Nephron (organoid): ENCODE data around the gene DEFB115.
"Not testable (repeated sequence)": the region's sequence is repeated elsewhere in the genome, so short reads cannot be mapped to it uniquely, and the experiment has no call there.

ENCODE experiments used
- H3K27ac Mint-ChIP-seq, 3 experiments: 2 replicates each; pipeline ENCODE4 v1.8.0; 2020; ENCODE audit warnings: mixed read lengths in 3 of 3, mild to moderate bottlenecking in 2 of 3, moderate library complexity in 1 of 3
- H3K27me3 Mint-ChIP-seq: 2 replicates; pipeline ENCODE4 v1.8.0; 2021; ENCODE audit warnings: low read depth, mild to moderate bottlenecking, moderate library complexity, mixed read lengths
- H3K36me3 Mint-ChIP-seq: 2 replicates; pipeline ENCODE4 v1.8.0; 2020; ENCODE audit warnings: low read depth, mixed read lengths
- H3K4me1 Mint-ChIP-seq: 2 replicates; pipeline ENCODE4 v1.8.0; 2020; ENCODE audit warnings: mixed read lengths
- H3K4me3 Mint-ChIP-seq, 3 experiments: 2 replicates each; pipeline ENCODE4 v1.8.0; 2020; ENCODE audit warnings: mild to moderate bottlenecking in 3 of 3, mixed read lengths in 3 of 3, moderate library complexity in 2 of 3
- H3K9me3 Mint-ChIP-seq: 2 replicates; pipeline ENCODE4 v1.8.0; 2020; ENCODE audit warnings: mixed read lengths
- CTCF ChIP-seq, 3 experiments: fragments of 200-600 bp; sonication (generic); IDR thresholded peaks; one replicate each; pipeline ENCODE4 v1.5.0; 2021; ENCODE audit warnings: antibody characterized with exemption in 3 of 3; ENCODE audit not compliant: unreplicated experiment in 3 of 3

Gene DEFB115

GRCh38 chr20:31274441-31274840 lies 17.0 kb downstream of the DEFB115 start:
- no peak for TF ChIP-seq CTCF (IDR thresholded peaks at IDR 0.05; ENCODE audit: unreplicated experiment in 3 of 3)
- Mint-ChIP-seq H3K27me3 (no peaks in the 10 kb centered on the region), H3K9me3 (peaks cover 52% of the 10 kb centered on the region), H3K27ac (no peak overlapping the region), H3K4me1 (no peaks in the 10 kb centered on the region), H3K36me3 (peaks cover 4% of the 10 kb centered on the region), H3K4me3 (no peak overlapping the region)

GRCh38 chr20:31278178-31278577 lies 20.7 kb downstream of the DEFB115 start:
- Mint-ChIP-seq H3K4me3 (no peak overlapping the region), H3K27ac (no peak overlapping the region), H3K27me3 (no peaks in the 10 kb centered on the region), H3K4me1 (no peaks in the 10 kb centered on the region), H3K9me3 (peaks cover 52% of the 10 kb centered on the region), H3K36me3 (no peaks in the 10 kb centered on the region)
- TF ChIP-seq CTCF (IDR thresholded peaks at IDR 0.05; ENCODE audit: unreplicated experiment in 3 of 3) = no peak

- not testable (repeated sequence) for H3K36me3 Mint-ChIP-seq, H3K27ac Mint-ChIP-seq, H3K27me3 Mint-ChIP-seq, H3K4me3 Mint-ChIP-seq, H3K4me1 Mint-ChIP-seq
- H3K9me3 Mint-ChIP-seq = peaks cover 75% of the 10 kb centered on the region
These were observed 27.5 kb downstream of the DEFB115 start for GRCh38 chr20:31284964-31285363.

DNA sequence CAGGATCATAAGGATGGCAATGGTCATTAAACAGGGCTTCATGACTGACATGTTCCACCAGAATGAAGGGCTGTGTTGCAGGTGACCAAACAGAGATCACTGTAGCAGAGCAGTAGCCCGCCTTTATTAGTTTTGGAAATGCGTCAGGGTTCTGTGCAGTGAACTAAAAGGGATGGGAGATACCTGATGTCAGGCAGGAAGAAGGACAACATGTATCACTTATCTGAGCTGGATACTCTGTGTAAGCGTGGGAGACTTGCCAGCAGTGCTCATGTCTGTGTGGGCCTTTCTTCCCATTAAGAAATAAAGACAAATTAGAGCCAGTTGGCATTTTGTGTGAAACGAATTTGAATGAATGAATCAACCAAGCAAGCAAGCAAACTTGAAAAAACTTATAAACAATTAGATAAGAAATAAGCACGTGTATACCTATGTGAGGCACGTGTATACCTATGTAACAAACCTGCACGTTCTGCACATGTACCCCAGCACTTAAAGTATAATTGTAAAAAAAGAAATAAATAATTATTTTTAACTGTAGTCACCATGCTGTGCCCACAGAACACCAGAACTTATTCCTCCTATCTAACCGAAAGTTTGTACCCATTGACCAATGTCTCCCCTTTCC lies 51.2 kb downstream of the DEFB115 start, which contains the start of gene DEFB116:
DEFB116 (minus strand) TSS at position 51 of the 628 bp plus-strand sequence; CDS start at position 51, 0 bp downstream.
- H3K36me3 Mint-ChIP-seq = no peaks in the 10 kb centered on the region
- H3K27me3 Mint-ChIP-seq = no peaks in the 10 kb centered on the region
- H3K27ac Mint-ChIP-seq = no peak within 1 kb of the TSS
- H3K4me1 Mint-ChIP-seq = no peaks in the 10 kb centered on the region
- peaks cover 51% of the 10 kb centered on the region for H3K9me3 Mint-ChIP-seq
- no peak within 1 kb of the TSS for H3K4me3 Mint-ChIP-seq
- no peak for TF ChIP-seq CTCF (IDR thresholded peaks at IDR 0.05; ENCODE audit: unreplicated experiment in 3 of 3)
